ENCODE results near the gene PKDREJ.

PKDREJ gene

DNA sequence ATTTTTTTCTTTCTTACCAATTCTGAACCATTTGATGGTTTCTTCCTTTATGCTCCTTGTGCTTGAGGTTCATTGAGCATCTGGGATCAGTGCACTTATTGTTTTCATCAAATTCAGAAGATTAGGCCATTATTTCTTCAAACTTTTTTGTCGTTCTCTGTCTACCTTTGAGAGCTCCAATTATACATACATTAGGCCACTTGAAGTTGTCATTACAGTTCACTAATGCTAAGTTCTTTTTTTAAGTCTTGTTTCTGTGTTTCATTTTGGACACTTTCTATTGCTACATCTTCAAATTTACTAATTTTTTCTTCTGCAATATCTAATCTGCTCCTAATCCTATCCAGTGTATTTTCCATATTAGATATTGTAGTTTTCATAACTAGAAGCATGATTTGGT is 53.9 kb downstream of the PKDREJ start:
- Histone ChIP-seq H3K9me3 (ENCODE audit: severe bottlenecking) (peaks cover 7% of the 10 kb centered on the region), H3K36me3 (ENCODE audit: low read depth) (peaks cover 5% of the 10 kb centered on the region; the same call in 1 of the 2 replicates), H3K4me3 (ENCODE audit: severe bottlenecking) (no peak overlapping the region), H3K4me1 (ENCODE audit: insufficient read depth, poor library complexity, severe bottlenecking) (no peaks in the 10 kb centered on the region), H3K27me3 (ENCODE audit: insufficient read depth, poor library complexity, severe bottlenecking) (no peaks in the 10 kb centered on the region), H3K27ac (ENCODE audit: poor library complexity, severe bottlenecking) (no peak overlapping the region)
- ATAC-seq (ENCODE audit: low read depth) (no peak), DNase-seq (ENCODE audit: low spot score) (no peak)
- TF ChIP-seq, protein P1, sequence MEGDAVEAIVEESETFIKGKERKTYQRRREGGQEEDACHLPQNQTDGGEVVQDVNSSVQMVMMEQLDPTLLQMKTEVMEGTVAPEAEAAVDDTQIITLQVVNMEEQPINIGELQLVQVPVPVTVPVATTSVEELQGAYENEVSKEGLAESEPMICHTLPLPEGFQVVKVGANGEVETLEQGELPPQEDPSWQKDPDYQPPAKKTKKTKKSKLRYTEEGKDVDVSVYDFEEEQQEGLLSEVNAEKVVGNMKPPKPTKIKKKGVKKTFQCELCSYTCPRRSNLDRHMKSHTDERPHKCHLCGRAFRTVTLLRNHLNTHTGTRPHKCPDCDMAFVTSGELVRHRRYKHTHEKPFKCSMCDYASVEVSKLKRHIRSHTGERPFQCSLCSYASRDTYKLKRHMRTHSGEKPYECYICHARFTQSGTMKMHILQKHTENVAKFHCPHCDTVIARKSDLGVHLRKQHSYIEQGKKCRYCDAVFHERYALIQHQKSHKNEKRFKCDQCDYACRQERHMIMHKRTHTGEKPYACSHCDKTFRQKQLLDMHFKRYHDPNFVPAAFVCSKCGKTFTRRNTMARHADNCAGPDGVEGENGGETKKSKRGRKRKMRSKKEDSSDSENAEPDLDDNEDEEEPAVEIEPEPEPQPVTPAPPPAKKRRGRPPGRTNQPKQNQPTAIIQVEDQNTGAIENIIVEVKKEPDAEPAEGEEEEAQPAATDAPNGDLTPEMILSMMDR (IDR thresholded peaks at IDR 0.05; ENCODE audit: poor library complexity, severe bottlenecking): no peak

All from RWPE2 (cell line).